Aortic smooth muscle cell (primary cell): Measurements from ENCODE around the gene ZNF529. TPM values are rescaled to one million over a fixed set of nuclear protein-coding genes. Genes with fewer than 3 reads are reported as not detected.

Experiments used
- total RNA-seq: library from RNA; depleted of rRNA; stranded (reverse); fragments of >200 nt; gene quantifications from 2 replicates; pipeline ENCODE4 v1.2.3, GENCODE V29; 2014

Gene ZNF529
- total RNA-seq, result 7.0 and 8.2 TPM in 2 replicates

DNA sequence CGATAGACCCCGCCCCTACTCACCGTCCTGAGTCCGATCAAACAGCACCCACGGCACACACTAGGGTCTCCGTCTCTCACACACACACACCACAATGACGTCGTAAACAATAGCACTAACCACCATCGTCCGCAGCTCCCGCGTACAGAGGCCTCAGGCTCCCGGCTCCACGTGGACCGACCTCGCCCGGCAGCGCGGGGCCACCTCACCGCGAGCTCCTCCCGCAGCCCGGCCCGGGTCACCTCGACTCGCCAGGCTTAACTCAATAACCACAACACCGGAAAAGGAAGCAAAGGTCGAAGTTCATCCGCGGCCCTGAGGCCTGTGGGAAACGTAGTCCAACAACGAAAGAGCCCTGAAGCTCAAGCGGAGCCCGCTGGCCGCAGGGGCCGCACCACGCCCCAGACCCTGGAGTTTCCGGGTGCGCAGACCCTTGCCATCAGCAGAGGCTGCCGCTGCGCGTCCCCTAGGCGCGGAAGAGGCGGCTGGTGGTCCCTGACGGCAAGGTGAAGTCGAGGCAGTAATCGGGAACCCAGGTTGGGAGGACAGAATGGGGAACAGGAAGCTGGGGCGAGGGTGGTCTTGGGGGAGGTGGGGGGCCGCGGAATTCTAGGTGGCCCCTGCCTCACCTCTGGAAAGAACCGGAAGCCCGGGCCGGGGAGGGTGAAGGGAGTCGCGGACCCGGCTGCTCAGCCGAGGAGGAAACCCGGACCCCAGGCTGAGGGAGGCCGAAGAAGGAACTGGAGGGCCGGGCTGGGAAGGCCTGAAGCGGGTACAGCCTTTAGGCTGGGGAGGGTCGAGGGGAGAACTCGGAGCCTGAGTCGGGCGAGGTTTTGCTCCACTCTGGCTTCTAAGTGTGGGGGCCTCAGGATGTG lies at the start of gene ZNF529:
ZNF529 (minus strand) TSS at position 273 of the 875 bp plus-strand sequence. CDS start 946 bp downstream, outside the sequence.

DNA sequence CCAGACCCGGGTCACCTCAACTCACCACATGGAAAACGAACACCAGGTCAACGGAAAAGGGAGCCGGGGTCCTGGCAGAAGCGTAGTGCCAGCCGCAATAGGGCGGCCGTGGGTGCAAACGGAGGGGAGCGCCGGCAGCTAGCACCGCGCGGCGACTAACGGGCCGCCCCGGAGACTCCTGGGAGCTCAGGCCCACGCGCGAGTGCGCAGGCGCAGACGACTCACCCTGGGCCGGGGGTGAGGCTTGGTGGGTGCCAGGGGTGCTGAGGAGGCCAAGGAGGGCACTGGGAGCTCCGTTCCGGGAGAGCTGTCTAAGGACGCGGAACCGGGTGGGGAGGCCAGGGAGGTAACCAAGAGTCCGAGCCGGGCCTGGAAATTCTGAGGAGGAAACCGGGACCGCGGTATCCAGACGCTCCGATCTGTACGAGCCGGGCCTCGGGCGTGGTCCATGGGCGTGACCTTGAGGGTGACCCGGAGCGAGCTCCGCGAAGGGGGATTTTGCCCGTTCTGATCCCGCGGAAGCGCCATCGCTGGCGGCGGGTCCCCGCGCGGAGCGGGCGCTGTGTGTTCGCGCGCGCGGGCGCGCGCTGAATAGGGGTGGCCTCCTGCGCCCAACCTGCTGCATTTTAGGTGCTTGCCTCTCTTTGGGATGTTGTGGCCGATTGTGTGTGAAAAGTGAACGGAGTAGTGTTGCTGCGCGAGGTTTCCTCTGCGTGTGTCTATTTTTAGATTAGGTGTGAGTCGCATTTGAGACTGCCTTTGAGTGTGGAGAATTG lies 32.2 kb upstream of the ZNF529 start, which contains the start of gene ZNF382:
ZNF382 (plus strand) TSS at position 213 of the 776 bp plus-strand sequence. CDS start 4,602 bp downstream, outside the sequence.

DNA sequence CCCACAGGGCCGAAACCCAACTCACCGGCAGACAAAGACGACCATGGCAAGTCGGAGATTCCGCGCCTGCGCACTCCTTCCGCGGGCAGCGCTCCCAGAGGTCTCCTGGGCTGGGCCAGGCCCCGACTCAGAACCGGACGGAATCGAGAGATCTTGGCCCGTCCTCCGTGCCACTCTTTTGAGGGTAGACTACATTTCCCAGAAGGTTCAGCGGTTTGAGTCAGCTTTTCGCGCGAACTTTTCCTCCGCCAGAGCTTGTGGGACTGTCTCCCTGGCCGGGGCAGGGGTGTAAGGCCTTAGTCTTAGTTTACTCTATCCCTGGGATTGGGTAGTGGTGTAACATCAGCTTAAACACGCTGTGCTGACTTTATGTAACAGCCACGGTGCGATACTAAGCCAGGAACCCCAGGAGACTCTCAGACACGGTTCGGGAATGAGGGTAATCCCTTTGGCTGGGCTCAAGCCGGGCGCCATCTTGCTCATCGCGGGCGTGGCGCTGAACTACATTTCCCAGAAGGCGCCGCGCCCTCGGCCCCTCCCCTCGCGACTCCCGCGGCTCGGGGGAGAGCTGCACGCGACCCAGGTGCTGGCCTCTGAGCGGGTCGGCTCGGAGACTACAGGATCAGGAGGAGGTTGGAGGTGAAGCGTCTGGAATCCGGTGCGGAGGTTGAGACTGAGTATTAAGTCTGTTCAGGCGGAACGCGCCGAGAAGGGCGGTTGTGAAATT lies 44.7 kb downstream of the ZNF529 start, which contains the start of gene ZNF260:
ZNF260 (minus strand) TSS at position 78 of the 727 bp plus-strand sequence. CDS start 13,033 bp downstream, outside the sequence.

Other genes with a start within 250 kb of the ZNF529 start
- gene ZFP14, start 194.1 kb downstream of the ZNF529 start, total RNA-seq, result 3.4 and 4.7 TPM in 2 replicates
- 5.1 and 5.7 TPM in 2 replicates for gene ZFP82, start 154.6 kb downstream of the ZNF529 start, total RNA-seq
- gene ZNF566, start 83.7 kb downstream of the ZNF529 start, total RNA-seq, result 6.6 and 8.5 TPM in 2 replicates
- 7.9 and 10.0 TPM in 2 replicates for gene ZNF260, start 45.0 kb downstream of the ZNF529 start, total RNA-seq
- 4.7 and 8.6 TPM in 2 replicates for gene ZNF382, start 32.0 kb upstream of the ZNF529 start, total RNA-seq
- 10.9 and 12.9 TPM in 2 replicates for gene ZNF461, start 93.5 kb upstream of the ZNF529 start, total RNA-seq
- 4.0 and 4.4 TPM in 2 replicates for gene ZNF567, start 114.3 kb upstream of the ZNF529 start, total RNA-seq
- 1.5 and 2.1 TPM in 2 replicates for gene ZNF850, start 199.5 kb upstream of the ZNF529 start, total RNA-seq